Measurements from ENCODE around the gene RARG. TPM values are rescaled to one million over a fixed set of nuclear protein-coding genes. Genes with fewer than 3 reads are reported as not detected.

RARG gene
- total RNA-seq, 1 donor from 2014 or later = 10.1 TPM

- Histone ChIP-seq H3K4me2 (ENCODE audit: low read length) (peak overlapping the region; percentile 100), H3K9ac (ENCODE audit: low read length) (peak overlapping the region; percentile 46), H3K36me3 (ENCODE audit: insufficient read depth, low read length) (no peaks in the 10 kb centered on the region), H3K79me2 (ENCODE audit: insufficient read depth, low read length) (peaks cover 38% of the 10 kb centered on the region), H3K27ac (ENCODE audit: low read depth, low read length) (no peak overlapping the region), H3K9me3 (ENCODE audit: insufficient read depth, low read depth, low read length) (no peaks in the 10 kb centered on the region), H3K4me1 (ENCODE audit: insufficient read depth, low read length) (peaks cover 42% of the 10 kb centered on the region), H2AFZ (ENCODE audit: low read depth, low read length) (no peak overlapping the region), H4K20me1 (ENCODE audit: insufficient read depth, low read length) (peaks cover 41% of the 10 kb centered on the region), H3K27me3 (ENCODE audit: insufficient read depth, low read length) (no peaks in the 10 kb centered on the region), H3K4me3 (ENCODE audit: insufficient read depth, low read depth, low read length) (no peak overlapping the region)
- peaks cover 29% of the 10 kb centered on the region for H3K4me1 Mint-ChIP-seq (ENCODE audit: low read depth, unreplicated experiment)
- peaks cover 8% of the 10 kb centered on the region for H3K27me3 Mint-ChIP-seq (ENCODE audit: low read depth, unreplicated experiment)
- H3K27ac Mint-ChIP-seq (ENCODE audit: unreplicated experiment) = no peak overlapping the region
- peaks cover 10% of the 10 kb centered on the region for H3K36me3 Mint-ChIP-seq (ENCODE audit: low read depth, unreplicated experiment)
- TF ChIP-seq EZH2 (IDR thresholded peaks at IDR 0.05; ENCODE audit: insufficient read depth, low read length) (no peak), CTCF (IDR thresholded peaks at IDR 0.05; ENCODE audit: insufficient read depth, low read depth, low read length) (no peak)
- H3K9me3 Mint-ChIP-seq (ENCODE audit: unreplicated experiment) = no peaks in the 10 kb centered on the region
- no peak for DNase-seq (ENCODE audit: low read depth)
- FAIRE-seq = no peak
- H3K4me3 Mint-ChIP-seq (ENCODE audit: unreplicated experiment) = peak overlapping the region; percentile 43
Observed at GRCh38 chr12:53217051-53217930, 14.7 kb downstream of the RARG start.

- Histone ChIP-seq H3K4me1 (ENCODE audit: insufficient read depth, low read length) (peaks cover 33% of the 10 kb centered on the region), H3K9me3 (ENCODE audit: insufficient read depth, low read depth, low read length) (no peaks in the 10 kb centered on the region), H3K9ac (ENCODE audit: low read length) (no peak overlapping the region), H3K36me3 (ENCODE audit: insufficient read depth, low read length) (peaks cover 2% of the 10 kb centered on the region), H3K27me3 (ENCODE audit: insufficient read depth, low read length) (no peaks in the 10 kb centered on the region), H3K4me3 (ENCODE audit: insufficient read depth, low read depth, low read length) (no peak overlapping the region), H4K20me1 (ENCODE audit: insufficient read depth, low read length) (peaks cover 41% of the 10 kb centered on the region), H3K27ac (ENCODE audit: low read depth, low read length) (no peak overlapping the region), H3K4me2 (ENCODE audit: low read length) (no peak overlapping the region), H3K79me2 (ENCODE audit: insufficient read depth, low read length) (peaks cover 38% of the 10 kb centered on the region), H2AFZ (ENCODE audit: low read depth, low read length) (no peak overlapping the region)
- TF ChIP-seq EZH2 (IDR thresholded peaks at IDR 0.05; ENCODE audit: insufficient read depth, low read length) = no peak
- no peak for TF ChIP-seq CTCF (IDR thresholded peaks at IDR 0.05; ENCODE audit: insufficient read depth, low read depth, low read length)
- no peak for FAIRE-seq
- Mint-ChIP-seq H3K9me3 (ENCODE audit: unreplicated experiment) (no peaks in the 10 kb centered on the region), H3K4me1 (ENCODE audit: low read depth, unreplicated experiment) (peaks cover 26% of the 10 kb centered on the region), H3K27ac (ENCODE audit: unreplicated experiment) (no peak overlapping the region), H3K27me3 (ENCODE audit: low read depth, unreplicated experiment) (peaks cover 8% of the 10 kb centered on the region), H3K36me3 (ENCODE audit: low read depth, unreplicated experiment) (peaks cover 19% of the 10 kb centered on the region), H3K4me3 (ENCODE audit: unreplicated experiment) (no peak overlapping the region)
- no peak for DNase-seq (ENCODE audit: low read depth)
Observed at GRCh38 chr12:53215497-53215896, 16.5 kb downstream of the RARG start.

All from astrocyte (in vitro differentiated cells and primary cell).